HCT116 (cell line): ENCODE measurements around the gene CRYBA4. TPM values are rescaled to one million over a fixed set of nuclear protein-coding genes. Genes with fewer than 3 reads are reported as not detected.

Experiments used
- ATAC-seq: fragments of 200-7000 bp; cut with Tn5 transposase; 2 replicates; pipeline ENCODE4 v1.9.1; 2020; ENCODE audit warnings: mild to moderate bottlenecking, moderate library complexity
- BruUV-seq: library from RNA; stranded (reverse); fragments of 400-500 nt; replicated peaks from 2 replicates; lab custom pipeline; 2021; lab: Mats Ljungman, UMichigan
- CTCF ChIA-PET: fragments of 300-600 bp; sonication (Branson Sonifier 250); formaldehyde crosslinking; loops from one replicate; lab custom pipeline; 2021; ENCODE audit warnings: antibody characterized with exemption; lab: Charles Lee
- POLR2A ChIA-PET: fragments of 300-600, 350-600 bp; sonication (Branson Sonifier 250); formaldehyde crosslinking; loops from one replicate; lab custom pipeline; 2021; ENCODE audit warnings: antibody characterized with exemption; lab: Charles Lee
- RAD21 ChIA-PET, 2 experiments: fragments of 300-600 bp; sonication (Branson Sonifier 250); formaldehyde crosslinking; loops; one replicate each; lab custom pipeline; 2023; ENCODE audit warnings: low total read pairs in 2 of 2; ENCODE audit not compliant: uncharacterized antibody in 2 of 2, unreplicated experiment in 2 of 2, low non-redundant PET in 1 of 2; lab: Charles Lee
- DNase-seq: peaks from one replicate; pipeline ENCODE4 v3.0.0-alpha.2; 2010; ENCODE audit warnings: low read depth, low spot score
- H2AFZ ChIP-seq: fragments of 200-600 bp; shearing (Covaris generic), sonication (generic); 2 replicates; pipeline ENCODE4 v1.6.1; 2017; ENCODE audit warnings: low read depth, mixed run types, mixed read lengths, antibody characterized with exemption, low read length; ENCODE audit not compliant: poor library complexity, severe bottlenecking
- H3K27ac ChIP-seq: 2 replicates; pipeline ENCODE4 v1.5.1; 2012; ENCODE audit warnings: low read depth, low read length
- H3K27me3 ChIP-seq: fragments of 200-600 bp; sonication (generic); 2 replicates; pipeline ENCODE4 v1.6.1; 2016; ENCODE audit warnings: mixed run types, low read length, mixed read lengths; ENCODE audit not compliant: insufficient read depth
- H3K36me3 ChIP-seq, 2 experiments: fragments of 200-500 bp in 1 of 2; fragments of 200-600 bp in 1 of 2; sonication (Bioruptor generic) in 1 of 2; sonication (generic) in 1 of 2; 2 replicates each; pipeline versions ENCODE4 v1.5.1 to v1.6.1; 2014 to 2016; ENCODE audit warnings: low read length in 2 of 2, inconsistent platforms in 1 of 2, mixed read lengths in 1 of 2, mixed run types in 1 of 2; ENCODE audit not compliant: insufficient read depth in 2 of 2, control insufficient read depth in 1 of 2
- H3K4me1 ChIP-seq, 2 experiments: fragments of 200-600 bp in 1 of 2; sonication (generic) in 1 of 2; 2 replicates each; pipeline versions ENCODE4 v1.5.1 to v1.6.1; 2012 to 2017; ENCODE audit warnings: low read length in 2 of 2, inconsistent platforms in 1 of 2, mild to moderate bottlenecking in 1 of 2, mixed read lengths in 1 of 2, mixed run types in 1 of 2, moderate library complexity in 1 of 2; ENCODE audit not compliant: insufficient read depth in 2 of 2, control insufficient read depth in 1 of 2
- H3K4me2 ChIP-seq: fragments of 200-600 bp; sonication (generic); 2 replicates; pipeline ENCODE4 v1.6.1; 2017; ENCODE audit warnings: mixed run types, low read length, mixed read lengths
- H3K4me3 ChIP-seq, 2 experiments: fragments of 200-600 bp in 1 of 2; sonication (generic) in 1 of 2; replicated peaks in 1 of 2; 2 replicates each; pipeline ENCODE4 v1.5.1; 2011 to 2016; ENCODE audit warnings: low read length in 2 of 2, control low read depth in 1 of 2, low read depth in 1 of 2, mild to moderate bottlenecking in 1 of 2, mixed read lengths in 1 of 2, mixed run types in 1 of 2
- H3K79me2 ChIP-seq: fragments of 200-600 bp; sonication (generic); 2 replicates; pipeline ENCODE4 v1.6.1; 2017; ENCODE audit warnings: mild to moderate bottlenecking, mixed run types, low read length, moderate library complexity, mixed read lengths; ENCODE audit not compliant: insufficient read depth
- H3K9ac ChIP-seq: fragments of 200-600 bp; sonication (generic); 2 replicates; pipeline ENCODE4 v1.6.1; 2016; ENCODE audit warnings: low read length, mixed read lengths
- H3K9me2 ChIP-seq: fragments of 200-600 bp; sonication (generic), shearing (Covaris generic); 2 replicates; pipeline ENCODE4 v1.6.1; 2017; ENCODE audit warnings: mixed run types, mild to moderate bottlenecking, moderate library complexity; ENCODE audit not compliant: insufficient read depth
- H3K9me3 ChIP-seq, 2 experiments: fragments of 200-500 bp in 1 of 2; fragments of 200-600 bp in 1 of 2; sonication (Bioruptor generic) in 1 of 2; sonication (generic) in 1 of 2; 2 replicates each; pipeline ENCODE4 v1.6.1; 2014 to 2017; ENCODE audit warnings: low read length in 2 of 2, mixed read lengths in 2 of 2, inconsistent platforms in 1 of 2, low read depth in 1 of 2, mild to moderate bottlenecking in 1 of 2, mixed run types in 1 of 2, moderate library complexity in 1 of 2; ENCODE audit not compliant: control insufficient read depth in 1 of 2, insufficient read depth in 1 of 2
- H4K20me1 ChIP-seq: fragments of 200-600 bp; sonication (generic), shearing (Covaris generic); 2 replicates; pipeline ENCODE4 v1.6.1; 2017; ENCODE audit warnings: mixed run types, mild to moderate bottlenecking, moderate library complexity; ENCODE audit not compliant: insufficient read depth
- ATF3 ChIP-seq: IDR thresholded peaks from 2 replicates; pipeline ENCODE4 v1.6.1; 2012
- CBX3 ChIP-seq: IDR thresholded peaks from 2 replicates; pipeline ENCODE4 v1.6.1; 2012; ENCODE audit warnings: low read depth
- CEBPB ChIP-seq: IDR thresholded peaks from 2 replicates; pipeline ENCODE4 v1.6.1; 2012; ENCODE audit warnings: low read depth
- ELF1 ChIP-seq: IDR thresholded peaks from 2 replicates; pipeline ENCODE4 v1.6.1; 2012; ENCODE audit warnings: low read depth, borderline replicate concordance
- FOSL1 ChIP-seq: IDR thresholded peaks from 2 replicates; pipeline ENCODE4 v1.6.1; 2012; ENCODE audit warnings: low read depth
- JUND ChIP-seq: IDR thresholded peaks from 2 replicates; pipeline ENCODE4 v1.6.1; 2012
- POLR2A ChIP-seq: IDR thresholded peaks from 2 replicates; pipeline ENCODE4 v1.7.0; 2011; ENCODE audit warnings: borderline replicate concordance; ENCODE audit not compliant: insufficient read depth, insufficient read length; ENCODE audit errors: extremely low read depth
- POLR2AphosphoS5 ChIP-seq: IDR thresholded peaks from 2 replicates; pipeline ENCODE4 v1.6.1; 2011; ENCODE audit warnings: mild to moderate bottlenecking, low read depth, low read length, moderate library complexity
- RAD21 ChIP-seq: IDR thresholded peaks from 2 replicates; pipeline ENCODE4 v1.6.1; 2012; ENCODE audit warnings: low read depth, mild to moderate bottlenecking
- TCF7L2 ChIP-seq: IDR thresholded peaks from 2 replicates; pipeline ENCODE4 v1.7.0; 2011; ENCODE audit warnings: borderline replicate concordance, inconsistent platforms; ENCODE audit not compliant: insufficient read depth, insufficient read length; ENCODE audit errors: extremely low read depth
- YY1 ChIP-seq: IDR thresholded peaks from 2 replicates; pipeline ENCODE4 v1.6.1; 2011; ENCODE audit warnings: low read length, low read depth, moderate library complexity, mild to moderate bottlenecking; ENCODE audit not compliant: insufficient replicate concordance; ENCODE audit errors: extremely low read depth
- ZFX ChIP-seq: fragments of 450-650 bp; IDR thresholded peaks from 2 replicates; pipeline ENCODE4 v1.6.1; 2017
- intact Hi-C: fragments of 100-400 bp; cut with micrococcal nuclease; formaldehyde crosslinking; loops from 2 replicates; pipeline ENCODE4 v1.10.0; 2022
- total RNA-seq: library from RNA; stranded (reverse); gene quantifications from one replicate; pipeline ENCODE4 v1.2.1, GENCODE V29; 2021; ENCODE audit not compliant: unreplicated experiment

Gene CRYBA4
- total RNA-seq, 1 experiment from 2014 or later: not detected

DNA sequence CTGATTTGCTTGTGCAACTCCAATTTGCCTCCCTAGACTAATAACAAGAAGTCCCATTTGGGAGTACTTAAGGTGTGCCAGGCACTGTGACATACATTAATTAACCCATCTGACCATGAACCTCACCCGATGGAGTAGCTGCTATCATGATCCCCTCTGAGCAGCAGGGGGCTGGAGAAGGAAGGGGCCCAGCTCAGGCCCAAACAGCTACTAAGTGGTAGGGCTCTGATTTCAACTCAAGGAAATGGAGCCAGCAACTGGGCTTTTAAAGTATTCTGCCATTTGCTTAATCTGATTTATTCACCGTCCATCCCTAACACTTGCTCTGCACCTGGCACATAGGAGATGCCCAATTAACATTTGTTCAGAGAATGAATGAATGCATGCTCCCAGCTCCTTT is 5.1 kb upstream of the CRYBA4 start:
- Histone ChIP-seq H3K79me2 (no peaks in the 10 kb centered on the region), H3K27me3 (0 out of 2 replicates have a peak, but pooled peaks cover 5% of the 10 kb centered on the region), H4K20me1 (no peaks in the 10 kb centered on the region), H2AFZ (no peak overlapping the region), H3K4me3 (no peak overlapping the region), H3K27ac (no peak overlapping the region), H3K4me2 (no peak overlapping the region), H3K4me1 (no peaks in the 10 kb centered on the region), H3K9ac (no peak overlapping the region), H3K36me3 (no peaks in the 10 kb centered on the region), H3K9me3 (no peaks in the 10 kb centered on the region), H3K9me2 (no peaks in the 10 kb centered on the region)
- ChIA-PET CTCF (no interaction called here), POLR2A (no interaction called here), RAD21 (no interaction called here)
- no TSS peak for BruUV-seq
- ATAC-seq (no peak), DNase-seq (no peak)
- TF ChIP-seq FOSL1 (no peak), CBX3 (no peak), ATF3 (no peak), POLR2AphosphoS5 (no peak), TCF7L2 (no peak), YY1 (no peak), RAD21 (no peak), POLR2A (no peak), JUND (no peak), ZFX (no peak), ELF1 (no peak), CEBPB (no peak)
- intact Hi-C loops: no loop called here
